GM12878 (cell line): Measurements from ENCODE around the gene FGF1.

Source experiments
- ATF7 ChIP-seq: fragments of 450-650 bp; IDR thresholded peaks from 2 replicates; pipeline ENCODE4 v1.6.1; 2016; ENCODE audit warnings: low read depth, mild to moderate bottlenecking
- DPF2 ChIP-seq: fragments of 450-650 bp; IDR thresholded peaks from 2 replicates; pipeline ENCODE4 v1.6.1; 2017; ENCODE audit warnings: mild to moderate bottlenecking
- E2F4 ChIP-seq: IDR thresholded peaks from 2 replicates; pipeline ENCODE4 v1.6.1; 2012; ENCODE audit warnings: low read depth, low read length, improper control_type of control experiment
- EZH2 ChIP-seq: IDR thresholded peaks from 2 replicates; pipeline ENCODE4 v1.6.1; 2012; ENCODE audit warnings: low read depth, mild to moderate bottlenecking, control low read depth, inconsistent platforms, low read length, borderline replicate concordance; ENCODE audit not compliant: control insufficient read depth
- HDAC2 ChIP-seq: fragments of 200-600 bp; sonication (generic); IDR thresholded peaks from 2 replicates; pipeline ENCODE4 v1.6.1; 2017
- POLR2A ChIP-seq: IDR thresholded peaks from 2 replicates; pipeline ENCODE4 v1.6.1; 2011; ENCODE audit warnings: low read depth, mild to moderate bottlenecking, low read length
- RAD21 ChIP-seq: IDR thresholded peaks from 2 replicates; pipeline ENCODE4 v1.6.1; 2011; ENCODE audit warnings: mild to moderate bottlenecking, low read depth, low read length, moderate library complexity; ENCODE audit not compliant: insufficient read depth
- TAF1 ChIP-seq: IDR thresholded peaks from 2 replicates; pipeline ENCODE4 v1.6.1; 2011; ENCODE audit warnings: mild to moderate bottlenecking, low read depth, low read length, borderline replicate concordance
- TARDBP ChIP-seq: IDR thresholded peaks from 2 replicates; pipeline ENCODE4 v1.6.1; 2016; ENCODE audit warnings: borderline replicate concordance
- ZNF24 ChIP-seq: fragments of 450-650 bp; IDR thresholded peaks from 2 replicates; pipeline ENCODE4 v1.6.1; 2017; ENCODE audit warnings: antibody characterized with exemption, mild to moderate bottlenecking
- TF ChIP-seq, protein P1 (sequence below), 3 experiments: IDR thresholded peaks in 2 of 3; conservative IDR thresholded peaks in 1 of 3; 2 replicates each; pipeline ENCODE4 v1.5.1; 2011; ENCODE audit warnings: low read depth in 3 of 3, low read length in 3 of 3, mild to moderate bottlenecking in 3 of 3, control low read depth in 2 of 3, moderate library complexity in 2 of 3, inconsistent platforms in 1 of 3, mixed read lengths in 1 of 3; ENCODE audit not compliant: control insufficient read depth in 2 of 3, insufficient read depth in 1 of 3; ENCODE audit errors: extremely low read depth in 1 of 3

- no peak for TF ChIP-seq POLR2A
- TF ChIP-seq, protein P1, sequence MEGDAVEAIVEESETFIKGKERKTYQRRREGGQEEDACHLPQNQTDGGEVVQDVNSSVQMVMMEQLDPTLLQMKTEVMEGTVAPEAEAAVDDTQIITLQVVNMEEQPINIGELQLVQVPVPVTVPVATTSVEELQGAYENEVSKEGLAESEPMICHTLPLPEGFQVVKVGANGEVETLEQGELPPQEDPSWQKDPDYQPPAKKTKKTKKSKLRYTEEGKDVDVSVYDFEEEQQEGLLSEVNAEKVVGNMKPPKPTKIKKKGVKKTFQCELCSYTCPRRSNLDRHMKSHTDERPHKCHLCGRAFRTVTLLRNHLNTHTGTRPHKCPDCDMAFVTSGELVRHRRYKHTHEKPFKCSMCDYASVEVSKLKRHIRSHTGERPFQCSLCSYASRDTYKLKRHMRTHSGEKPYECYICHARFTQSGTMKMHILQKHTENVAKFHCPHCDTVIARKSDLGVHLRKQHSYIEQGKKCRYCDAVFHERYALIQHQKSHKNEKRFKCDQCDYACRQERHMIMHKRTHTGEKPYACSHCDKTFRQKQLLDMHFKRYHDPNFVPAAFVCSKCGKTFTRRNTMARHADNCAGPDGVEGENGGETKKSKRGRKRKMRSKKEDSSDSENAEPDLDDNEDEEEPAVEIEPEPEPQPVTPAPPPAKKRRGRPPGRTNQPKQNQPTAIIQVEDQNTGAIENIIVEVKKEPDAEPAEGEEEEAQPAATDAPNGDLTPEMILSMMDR (IDR thresholded peaks at IDR 0.05 in 2 of 3, conservative IDR thresholded peaks at IDR 0.05 in 1 of 3; ENCODE audit: control insufficient read depth in 2 of 3, extremely low read depth in 1 of 3, insufficient read depth in 1 of 3, low read depth in 3 of 3, low read length in 3 of 3), result peak; percentile 86 to 96 (median 94)
- no peak for TF ChIP-seq E2F4
- TF ChIP-seq ZNF24, result no peak
- peak; percentile 78 for TF ChIP-seq RAD21
- no peak for TF ChIP-seq HDAC2
- no peak for TF ChIP-seq ATF7
- TF ChIP-seq DPF2, result no peak
- no peak for TF ChIP-seq EZH2
- TF ChIP-seq TARDBP, result no peak
- TF ChIP-seq TAF1, result no peak
These were observed 30.3 kb downstream of the FGF1 start for GRCh38 chr5:142655339-142656267.
